ENCODE results near the gene LILRB4. TPM values are rescaled to one million over a fixed set of nuclear protein-coding genes. Genes with fewer than 3 reads are reported as not detected.

LILRB4 gene
- total RNA-seq (2021): not detected in 3 replicates
- Bru-seq, nascent RNA: not detected
- long read RNA-seq, experiment 1: 0 reads
- long read RNA-seq, experiment 2: 0 reads
- long read RNA-seq, experiment 3: 0 reads

- ChIA-PET CTCF (interaction anchor here (0.6 kb wide), 1 partner anchor 10 kb away, joined by 3 read pairs; no protein-coding TSS in a partner anchor), POLR2A (interaction anchor here (0.6 kb wide), 1 partner anchor 219 kb away, joined by 4 read pairs; no protein-coding TSS in a partner anchor)
- TF ChIP-seq ZSCAN18 (CRISPR knock-in tag; IDR thresholded peaks at IDR 0.05): no peak
- TF ChIP-seq RELA (CRISPR knock-in tag; IDR thresholded peaks at IDR 0.05; ENCODE audit: borderline replicate concordance): no peak
- TF ChIP-seq CREB1 (CRISPR knock-in tag; IDR thresholded peaks at IDR 0.05): no peak
- TF ChIP-seq MLX (CRISPR knock-in tag; IDR thresholded peaks at IDR 0.05): no peak
- TF ChIP-seq MXD4 (CRISPR knock-in tag; IDR thresholded peaks at IDR 0.05; ENCODE audit: borderline replicate concordance): no peak
- TF ChIP-seq MAX (CRISPR knock-in tag; IDR thresholded peaks at IDR 0.05): no peak
- TF ChIP-seq ZNF425 (CRISPR knock-in tag; conservative IDR thresholded peaks at IDR 0.05): no peak
- TF ChIP-seq ZNF423 (CRISPR knock-in tag; IDR thresholded peaks at IDR 0.05): no peak
- no peak for TF ChIP-seq FOXP1 (CRISPR knock-in tag; IDR thresholded peaks at IDR 0.05; ENCODE audit: borderline replicate concordance)
- no peak for TF ChIP-seq ZNF138 (CRISPR knock-in tag; conservative IDR thresholded peaks at IDR 0.05)
- TF ChIP-seq ZNF232 (CRISPR knock-in tag; IDR thresholded peaks at IDR 0.05): no peak
- TF ChIP-seq ARID4B (CRISPR knock-in tag; IDR thresholded peaks at IDR 0.05; ENCODE audit: borderline replicate concordance): no peak
- TF ChIP-seq ZNF281 (CRISPR knock-in tag; IDR thresholded peaks at IDR 0.05): no peak
- no peak for TF ChIP-seq NR3C1 (CRISPR knock-in tag; conservative IDR thresholded peaks at IDR 0.05; ENCODE audit: low read depth)
- no peak for TF ChIP-seq CREM (CRISPR knock-in tag; IDR thresholded peaks at IDR 0.05)
- TF ChIP-seq STAT6 (CRISPR knock-in tag; conservative IDR thresholded peaks at IDR 0.05; ENCODE audit: low read depth): no peak
- no peak for TF ChIP-seq ZBTB43 (CRISPR knock-in tag; IDR thresholded peaks at IDR 0.05)
- TF ChIP-seq ATF2 (CRISPR knock-in tag; IDR thresholded peaks at IDR 0.05; ENCODE audit: borderline replicate concordance, low read depth): no peak
- peaks cover 37% of the 10 kb centered on the region for H3K36me3 Mint-ChIP-seq
- H3K4me3 Mint-ChIP-seq: no peak within 1 kb of the TSS
- DNase-seq (ENCODE audit: low spot score) (no peak), ATAC-seq (no peak)
- no peak within 1 kb of the TSS for H3K27ac Mint-ChIP-seq
- no peaks in the 10 kb centered on the region for H3K4me1 Mint-ChIP-seq
- peaks cover 18% of the 10 kb centered on the region for H3K27me3 Mint-ChIP-seq (ENCODE audit: low read depth)
- H3K9me3 Mint-ChIP-seq: peaks cover 51% of the 10 kb centered on the region
These were observed at the start of gene LILRB4 for GRCh38 chr19:54662730-54663129. TSS of gene LILRB4 (plus strand) at chr19:54662985. CDS start at chr19:54663034, 49 bp downstream.
